PC-9 (cell line): Measurements from ENCODE around the gene HOXB6. TPM values are rescaled to one million over a fixed set of nuclear protein-coding genes. Genes with fewer than 3 reads are reported as not detected.

Source experiments
- BruUV-seq: library from RNA; stranded (reverse); fragments of 400-500 nt; replicated peaks from 2 replicates; lab custom pipeline; 2021; lab: Mats Ljungman, UMichigan
- CTCF ChIA-PET: fragments of 300-600 bp; sonication (Branson Sonifier 250); formaldehyde crosslinking; loops from one replicate; lab custom pipeline; 2022; ENCODE audit warnings: antibody characterized with exemption; lab: Charles Lee
- POLR2A ChIA-PET: fragments of 300-600 bp; sonication (Branson Sonifier 250); formaldehyde crosslinking; loops from one replicate; lab custom pipeline; 2022; ENCODE audit warnings: antibody characterized with exemption; ENCODE audit not compliant: unreplicated experiment; lab: Charles Lee
- DNase-seq, 2 experiments: peaks; one replicate each; pipeline versions ENCODE4 v3.0.0 to v3.0.0-alpha.2; 2015 to 2022; ENCODE audit warnings: mixed read lengths in 1 of 2
- H2AFZ ChIP-seq: fragments of 200-600 bp; sonication (generic); 2 replicates; pipeline ENCODE4 v1.8.1; 2017; ENCODE audit warnings: antibody characterized with exemption
- H3F3A ChIP-seq: fragments of 200-600 bp; sonication (generic); 2 replicates; pipeline ENCODE4 v1.8.1; 2017; ENCODE audit warnings: antibody characterized with exemption, mild to moderate bottlenecking, low read depth; ENCODE audit not compliant: insufficient read depth
- H3K27ac ChIP-seq: fragments of 200-600 bp; sonication (generic); 2 replicates; pipeline ENCODE4 v1.6.1; 2016; ENCODE audit warnings: mixed run types
- H3K27me3 ChIP-seq: fragments of 200-600 bp; sonication (generic); 2 replicates; pipeline ENCODE4 v1.6.1; 2016; ENCODE audit warnings: low read depth, mixed run types; ENCODE audit not compliant: insufficient read depth
- H3K36me3 ChIP-seq: fragments of 200-600 bp; sonication (generic); 2 replicates; pipeline ENCODE4 v1.6.1; 2016; ENCODE audit warnings: low read depth, mixed run types
- H3K4me1 ChIP-seq: fragments of 200-600 bp; sonication (generic); replicated peaks from 2 replicates; pipeline ENCODE4 v1.6.1; 2016; ENCODE audit warnings: mixed run types; ENCODE audit not compliant: insufficient read depth
- H3K4me2 ChIP-seq: fragments of 200-600 bp; sonication (generic); 2 replicates; pipeline ENCODE4 v1.6.1; 2017; ENCODE audit warnings: mixed run types
- H3K4me3 ChIP-seq: fragments of 200-600 bp; sonication (generic); 2 replicates; pipeline ENCODE4 v1.6.1; 2016; ENCODE audit warnings: mixed run types
- H3K79me2 ChIP-seq: fragments of 200-600 bp; sonication (generic); 2 replicates; pipeline ENCODE4 v1.6.1; 2017; ENCODE audit warnings: low read depth, mixed run types
- H3K9me2 ChIP-seq: fragments of 200-600 bp; sonication (generic); 2 replicates; pipeline ENCODE4 v1.8.1; 2017; ENCODE audit warnings: mild to moderate bottlenecking; ENCODE audit not compliant: insufficient read depth
- H3K9me3 ChIP-seq: fragments of 200-600 bp; sonication (generic); 2 replicates; pipeline ENCODE4 v1.8.1; 2016; ENCODE audit warnings: low read depth; ENCODE audit not compliant: insufficient read depth
- H4K20me1 ChIP-seq: fragments of 200-600 bp; sonication (generic); 2 replicates; pipeline ENCODE4 v1.8.1; 2017; ENCODE audit not compliant: insufficient read depth
- CTCF ChIP-seq: fragments of 200-600 bp; sonication (generic); conservative IDR thresholded peaks from 2 replicates; pipeline ENCODE4 v1.6.1; 2017; ENCODE audit warnings: mixed run types, antibody characterized with exemption, mild to moderate bottlenecking, moderate library complexity
- EZH2 ChIP-seq: fragments of 200-600 bp; sonication (generic); IDR thresholded peaks from 2 replicates; pipeline ENCODE4 v1.8.0; 2017; ENCODE audit warnings: antibody characterized with exemption, low read depth
- intact Hi-C: fragments of 100-400 bp; cut with micrococcal nuclease; formaldehyde crosslinking; loops from one replicate; pipeline ENCODE4 v1.10.0; 2022; ENCODE audit not compliant: unreplicated experiment
- total RNA-seq: library from RNA; stranded (reverse); gene quantifications from 2 replicates; pipeline ENCODE4 v1.2.3, GENCODE V29; 2021

The HOXB6 gene
- total RNA-seq, 1 experiment from 2014 or later: 30.7 TPM

- H3K36me3 ChIP-seq: no peaks in the 10 kb centered on the region
Measured at GRCh38 chr17:48601207-48601538, 3.6 kb downstream of the HOXB6 start.

GRCh38 chr17:48600244-48601098 is 4.3 kb downstream of the HOXB6 start:
- no peak for TF ChIP-seq EZH2
- TF ChIP-seq CTCF: no peak
- Histone ChIP-seq H3K4me2 (no peak overlapping the region), H3K27ac (no peak overlapping the region), H3F3A (peaks cover 22% of the 10 kb centered on the region; the same call in 1 of the 2 replicates), H3K27me3 (no peaks in the 10 kb centered on the region), H3K9me2 (no peaks in the 10 kb centered on the region), H3K36me3 (0 out of 2 replicates have a peak, but pooled peaks cover under 1% of the 10 kb centered on the region), H3K9me3 (no peaks in the 10 kb centered on the region), H3K4me3 (no peak overlapping the region), H4K20me1 (peaks cover 41% of the 10 kb centered on the region), H3K79me2 (peaks cover 79% of the 10 kb centered on the region), H3K4me1 (peaks cover 15% of the 10 kb centered on the region), H2AFZ (no peak overlapping the region)
- DNase-seq: no peak
- CTCF ChIA-PET: interaction anchor here (0.7 kb wide), 1 partner anchor 113 kb away, joined by 4 read pairs; no protein-coding TSS in a partner anchor
- intact Hi-C loops: no loop called here
- POLR2A ChIA-PET: no interaction called here
- BruUV-seq: no TSS peak

More at GRCh38 chr17:48601207-48601538, 3.6 kb downstream of the HOXB6 start:
- H2AFZ ChIP-seq: no peak overlapping the region
- POLR2A ChIA-PET: interaction anchor here (0.5 kb wide), 1 partner anchor 17 kb away, joined by 3 read pairs; no protein-coding TSS in a partner anchor
- no peaks in the 10 kb centered on the region for H3K9me3 ChIP-seq
- H3K9me2 ChIP-seq: no peaks in the 10 kb centered on the region
- no peak for DNase-seq
- H3K4me3 ChIP-seq: no peak overlapping the region
- peaks cover 41% of the 10 kb centered on the region for H4K20me1 ChIP-seq
- H3K27me3 ChIP-seq: no peaks in the 10 kb centered on the region
- intact Hi-C loops: no loop called here
- H3K4me1 ChIP-seq: peaks cover 19% of the 10 kb centered on the region
- CTCF ChIA-PET: interaction anchor here (0.6 to 0.7 kb wide), 2 partner anchors 114 to 593 kb away, joined by 4 read pairs; no protein-coding TSS in a partner anchor
- TF ChIP-seq CTCF: no peak
- no peak for TF ChIP-seq EZH2
- peaks cover 22% of the 10 kb centered on the region; the same call in 1 of the 2 replicates for H3F3A ChIP-seq
- no TSS peak for BruUV-seq
- no peak overlapping the region for H3K27ac ChIP-seq
- H3K79me2 ChIP-seq: peaks cover 79% of the 10 kb centered on the region
- H3K4me2 ChIP-seq: no peak overlapping the region

- no peaks in the 10 kb centered on the region for H3K27me3 ChIP-seq
- DNase-seq: no peak
- 0 out of 2 replicates have a peak, but pooled peaks cover 7% of the 10 kb centered on the region for H3K36me3 ChIP-seq
- POLR2A ChIA-PET: no interaction called here
- H2AFZ ChIP-seq: no peak overlapping the region
- no peak overlapping the region for H3K4me2 ChIP-seq
- peaks cover 41% of the 10 kb centered on the region for H4K20me1 ChIP-seq
- no TSS peak for BruUV-seq
- H3K9me2 ChIP-seq: no peaks in the 10 kb centered on the region
- H3F3A ChIP-seq: peaks cover 14% of the 10 kb centered on the region; the same call in 1 of the 2 replicates
- peaks cover 10% of the 10 kb centered on the region for H3K4me1 ChIP-seq
- H3K27ac ChIP-seq: no peak overlapping the region
- CTCF ChIA-PET: no interaction called here
- no peaks in the 10 kb centered on the region for H3K9me3 ChIP-seq
- no peak for TF ChIP-seq EZH2
- TF ChIP-seq CTCF: no peak
- H3K4me3 ChIP-seq: no peak overlapping the region
- intact Hi-C loops: no loop called here
- peaks cover 77% of the 10 kb centered on the region for H3K79me2 ChIP-seq
Measured at GRCh38 chr17:48599354-48599753, 5.4 kb downstream of the HOXB6 start.
